GM18867 (cell line): ENCODE results near the gene EFNA5.

Experiments
- ATAC-seq: cut with Tn5 transposase; IDR thresholded peaks from one replicate; pipeline ENCODE4 v1.9.1; 2021; ENCODE audit warnings: mild to moderate bottlenecking, moderate library complexity; ENCODE audit not compliant: unreplicated experiment

The EFNA5 gene

GRCh38 chr5:107670932-107671741 is at the start of gene EFNA5:
Gene EFNA5, minus strand, starts transcription at chr5:107670937.
- ATAC-seq, result peak; percentile 39

GRCh38 chr5:107719034-107719606 is 48.4 kb upstream of the EFNA5 start:
- ATAC-seq, result no peak

- no peak for ATAC-seq
Observed at GRCh38 chr5:107717816-107718215, 47.1 kb upstream of the EFNA5 start.

GRCh38 chr5:107713228-107713627 is 42.5 kb upstream of the EFNA5 start:
- ATAC-seq, result no peak

GRCh38 chr5:107712359-107712870 is 41.7 kb upstream of the EFNA5 start:
- ATAC-seq, result no peak

- no peak for ATAC-seq
Observed at GRCh38 chr5:107705402-107706014, 34.8 kb upstream of the EFNA5 start.

- no peak for ATAC-seq
Observed at GRCh38 chr5:107704681-107705401, 34.1 kb upstream of the EFNA5 start.

GRCh38 chr5:107700481-107700880 is 29.7 kb upstream of the EFNA5 start:
- no peak for ATAC-seq

- no peak for ATAC-seq
Observed at GRCh38 chr5:107699425-107699824, 28.7 kb upstream of the EFNA5 start.

- ATAC-seq, result no peak
Observed at GRCh38 chr5:107698286-107698685, 27.5 kb upstream of the EFNA5 start.

GRCh38 chr5:107696498-107696897 is 25.8 kb upstream of the EFNA5 start:
- no peak for ATAC-seq

GRCh38 chr5:107696080-107696479 is 25.3 kb upstream of the EFNA5 start:
- no peak for ATAC-seq

- ATAC-seq, result no peak
Observed at GRCh38 chr5:107687937-107688336, 17.2 kb upstream of the EFNA5 start.

- no peak for ATAC-seq
Observed at GRCh38 chr5:107687404-107687803, 16.7 kb upstream of the EFNA5 start.

GRCh38 chr5:107682533-107682932 is 11.8 kb upstream of the EFNA5 start:
- no peak for ATAC-seq

- ATAC-seq, result no peak
Observed at GRCh38 chr5:107680799-107681198, 10.1 kb upstream of the EFNA5 start.

- ATAC-seq, result no peak
Observed at GRCh38 chr5:107680099-107680498, 9.4 kb upstream of the EFNA5 start.

- ATAC-seq, result no peak
Observed at GRCh38 chr5:107676702-107677101, 6.0 kb upstream of the EFNA5 start.

GRCh38 chr5:107675201-107675600 is 4.5 kb upstream of the EFNA5 start:
- no peak for ATAC-seq

GRCh38 chr5:107674655-107675054 is 3.9 kb upstream of the EFNA5 start:
- ATAC-seq, result no peak
